ENCODE measurements around the gene ADGRL3.

ADGRL3 gene

DNA sequence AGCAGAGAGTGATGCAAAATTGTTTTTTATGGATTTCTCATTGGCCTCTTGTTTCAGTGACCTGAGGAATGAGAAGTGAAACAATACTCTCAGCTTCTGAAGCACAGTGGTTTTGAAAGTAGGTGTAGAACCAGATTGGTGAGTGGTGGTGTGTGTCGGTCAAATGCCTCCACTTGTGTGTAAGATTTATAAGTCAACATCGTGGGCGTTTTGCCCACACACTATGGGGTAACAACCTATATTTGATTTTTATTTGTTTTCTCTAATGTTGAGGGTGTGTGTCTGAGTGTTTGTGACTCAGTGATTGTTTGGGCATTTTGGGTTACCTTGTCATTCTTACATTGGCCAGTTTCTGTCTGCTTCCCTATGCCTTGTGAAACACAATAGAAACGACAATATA is 23.3 kb downstream of the ADGRL3 start:
- ChIA-PET POLR2A (no interaction called here), CTCF (no interaction called here)
- DNase-seq (ENCODE audit: extremely low spot score), result no peak
- no peak for TF ChIP-seq CTCF (IDR thresholded peaks at IDR 0.05; ENCODE audit: control extremely low read depth, extremely low read depth, low read depth, missing control alignments)

GRCh38 chr4:61224573-61224972 is 24.4 kb downstream of the ADGRL3 start:
- ChIA-PET POLR2A (no interaction called here), CTCF (interaction anchor here (1.1 to 1.6 kb wide), 3 partner anchors 8 to 16 kb away, joined by 3 to 5 read pairs (median 3); no protein-coding TSS in a partner anchor)
- DNase-seq (ENCODE audit: extremely low spot score), result no peak
- TF ChIP-seq CTCF (IDR thresholded peaks at IDR 0.05; ENCODE audit: control extremely low read depth, extremely low read depth, low read depth, missing control alignments), result no peak

DNA sequence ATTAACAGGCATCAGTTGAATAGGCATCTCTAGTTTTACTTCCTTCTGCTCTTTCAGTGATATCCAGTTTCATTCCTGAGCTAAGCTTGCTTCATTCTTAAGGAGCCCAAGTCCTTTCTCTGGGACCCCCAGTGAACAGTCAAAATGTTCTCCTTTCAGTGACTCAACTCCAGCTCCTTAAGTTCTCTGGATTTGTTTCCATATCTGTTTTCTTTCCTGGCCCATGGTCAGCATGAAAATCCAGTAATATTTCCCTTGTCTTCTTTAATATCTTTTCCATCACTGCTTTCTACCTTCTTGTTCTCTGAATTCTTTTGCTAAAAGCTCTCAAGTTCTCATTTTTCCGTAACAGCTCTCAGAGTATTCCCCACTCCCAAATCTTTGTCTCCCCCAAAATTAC is 25.5 kb downstream of the ADGRL3 start:
- ChIA-PET CTCF (interaction anchor here (1.1 to 1.6 kb wide), 3 partner anchors 9 to 17 kb away, joined by 3 to 5 read pairs (median 3); no protein-coding TSS in a partner anchor), POLR2A (no interaction called here)
- no peak for DNase-seq (ENCODE audit: extremely low spot score)
- no peak for TF ChIP-seq CTCF (IDR thresholded peaks at IDR 0.05; ENCODE audit: control extremely low read depth, extremely low read depth, low read depth, missing control alignments)

DNA sequence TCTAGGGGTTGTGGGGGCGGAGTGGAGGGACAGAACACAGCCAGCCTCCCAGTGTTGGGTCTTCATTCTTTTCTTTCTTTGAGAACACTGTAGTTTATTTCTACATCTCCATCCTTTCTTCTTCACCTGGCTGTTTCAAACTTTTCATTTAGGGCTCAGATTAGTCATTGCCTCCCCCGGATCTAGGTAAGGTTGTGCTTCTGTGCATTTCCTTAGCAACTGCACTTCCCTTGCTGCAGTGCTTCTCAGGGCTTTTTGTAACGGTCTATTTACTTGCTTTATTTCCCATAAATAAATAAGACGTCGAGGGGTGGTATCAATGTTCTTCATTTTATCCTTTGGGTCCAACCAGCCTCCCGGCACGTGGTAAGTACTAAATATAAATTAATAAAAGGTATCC is 31.3 kb downstream of the ADGRL3 start:
- CTCF ChIA-PET, result interaction anchor here (1.0 kb wide), 1 partner anchor 11 kb away, joined by 4 read pairs; no protein-coding TSS in a partner anchor
- no peak for TF ChIP-seq CTCF (IDR thresholded peaks at IDR 0.05; ENCODE audit: control extremely low read depth, extremely low read depth, low read depth, missing control alignments)
- DNase-seq (ENCODE audit: extremely low spot score), result no peak
- POLR2A ChIA-PET, result no interaction called here

GRCh38 chr4:61239250-61239649 is 39.1 kb downstream of the ADGRL3 start:
- POLR2A ChIA-PET, result no interaction called here
- CTCF ChIA-PET, result no interaction called here
- TF ChIP-seq CTCF (IDR thresholded peaks at IDR 0.05; ENCODE audit: control extremely low read depth, extremely low read depth, low read depth, missing control alignments), result no peak
- DNase-seq (ENCODE audit: extremely low spot score), result no peak

- POLR2A ChIA-PET, result no interaction called here
- no peak for DNase-seq (ENCODE audit: extremely low spot score)
- TF ChIP-seq CTCF (IDR thresholded peaks at IDR 0.05; ENCODE audit: control extremely low read depth, extremely low read depth, low read depth, missing control alignments), result no peak
- CTCF ChIA-PET, result no interaction called here
Observed at GRCh38 chr4:61243962-61244361, 43.8 kb downstream of the ADGRL3 start.

Measured in GM10248 (cell line).